OCI-LY7 (cell line): ENCODE results near the gene ZMAT5. TPM values are rescaled to one million over a fixed set of nuclear protein-coding genes. Genes with fewer than 3 reads are reported as not detected.

Experiments used
- BruUV-seq: library from RNA; stranded (reverse); fragments of 400-500 nt; replicated peaks from 2 replicates; lab custom pipeline; 2021; lab: Mats Ljungman, UMichigan
- CTCF ChIA-PET: fragments of 300-600 bp; sonication (Branson Sonifier 250); formaldehyde crosslinking; loops from one replicate; lab custom pipeline; 2022; ENCODE audit warnings: antibody characterized with exemption; ENCODE audit not compliant: unreplicated experiment; lab: Charles Lee
- POLR2A ChIA-PET: fragments of 300-600 bp; sonication (Branson Sonifier 250); formaldehyde crosslinking; loops from one replicate; lab custom pipeline; 2022; ENCODE audit warnings: antibody characterized with exemption; lab: Charles Lee
- DNase-seq: peaks from one replicate; pipeline ENCODE4 v3.0.0-alpha.2; 2015; ENCODE audit warnings: low spot score
- H2AFZ ChIP-seq: fragments of 200-600 bp; sonication (generic), shearing (Covaris generic); 2 replicates; pipeline ENCODE4 v1.6.1; 2014; ENCODE audit warnings: mild to moderate bottlenecking, antibody characterized with exemption, low read length, moderate library complexity
- H3K27ac ChIP-seq: fragments of 200-600 bp; sonication (generic); 2 replicates; pipeline ENCODE4 v1.5.1; 2014; ENCODE audit warnings: mixed run types, low read depth, mild to moderate bottlenecking, moderate library complexity, low read length, inconsistent platforms; ENCODE audit not compliant: poor library complexity, severe bottlenecking
- H3K36me3 ChIP-seq: fragments of 200-600 bp; sonication (generic); 2 replicates; pipeline ENCODE4 v1.6.1; 2014; ENCODE audit warnings: mild to moderate bottlenecking, antibody characterized with exemption, low read length, moderate library complexity, mixed read lengths; ENCODE audit not compliant: insufficient read depth
- H3K4me1 ChIP-seq: fragments of 200-600 bp; sonication (generic); 2 replicates; pipeline ENCODE4 v1.5.1; 2014; ENCODE audit warnings: mild to moderate bottlenecking, low read length; ENCODE audit not compliant: insufficient read depth, poor library complexity, severe bottlenecking
- H3K4me2 ChIP-seq: fragments of 200-600 bp; sonication (generic); 2 replicates; pipeline ENCODE4 v1.6.1; 2014; ENCODE audit warnings: mild to moderate bottlenecking, low read length
- H3K4me3 ChIP-seq: fragments of 200-600 bp; sonication (generic); 2 replicates; pipeline ENCODE4 v1.5.1; 2014; ENCODE audit warnings: mild to moderate bottlenecking, low read depth, low read length; ENCODE audit not compliant: poor library complexity, severe bottlenecking
- H3K79me2 ChIP-seq: fragments of 200-600 bp; sonication (generic); 2 replicates; pipeline ENCODE4 v1.6.1; 2016; ENCODE audit warnings: low read depth, mild to moderate bottlenecking, low read length, moderate library complexity, mixed read lengths; ENCODE audit not compliant: insufficient read depth
- H3K9me2 ChIP-seq: fragments of 200-600 bp; sonication (generic); 2 replicates; pipeline ENCODE4 v1.6.1; 2016; ENCODE audit warnings: mild to moderate bottlenecking, low read length, mixed read lengths; ENCODE audit not compliant: insufficient read depth
- H3K9me3 ChIP-seq: fragments of 200-600 bp; sonication (generic); 2 replicates; pipeline ENCODE4 v1.6.1; 2014; ENCODE audit warnings: mild to moderate bottlenecking, mixed run types, low read length, mixed read lengths
- H4K20me1 ChIP-seq: fragments of 200-600 bp; sonication (generic); 2 replicates; pipeline ENCODE4 v1.6.1; 2014; ENCODE audit warnings: mild to moderate bottlenecking, antibody characterized with exemption, low read length, moderate library complexity, mixed read lengths; ENCODE audit not compliant: insufficient read depth
- CTCF ChIP-seq: fragments of 200-600 bp; sonication (generic); conservative IDR thresholded peaks from 2 replicates; pipeline ENCODE4 v1.5.1; 2014; ENCODE audit warnings: mild to moderate bottlenecking, antibody characterized with exemption, low read length, moderate library complexity, mixed read lengths
- EZH2phosphoT487 ChIP-seq: fragments of 200-600 bp; sonication (generic); IDR thresholded peaks from 2 replicates; pipeline ENCODE4 v1.6.1; 2018; ENCODE audit warnings: low read depth, borderline replicate concordance, mild to moderate bottlenecking, mixed run types, antibody characterized with exemption, low read length, moderate library complexity, mixed read lengths
- intact Hi-C: fragments of 100-400 bp; cut with micrococcal nuclease; formaldehyde crosslinking; loops from one replicate; pipeline ENCODE4 v1.10.0; 2022; ENCODE audit not compliant: unreplicated experiment
- total RNA-seq, 2 experiments: library from RNA; depleted of rRNA in 1 of 2; stranded (reverse); fragments of >200 nt in 1 of 2; shearing (Covaris generic) in 1 of 2; gene quantifications; 2 replicates each; pipeline ENCODE4 v1.2.3, GENCODE V29; 2014 to 2022

Gene ZMAT5
- total RNA-seq, 2 experiments from 2014 or later, result 19.1 to 21.2 TPM

GRCh38 chr22:29737251-29738117 is 29.3 kb downstream of the ZMAT5 start:
- no peaks in the 10 kb centered on the region for H3K9me2 ChIP-seq
- no TSS peak for BruUV-seq
- no peak for DNase-seq
- H3K27ac ChIP-seq, result no peak overlapping the region
- TF ChIP-seq CTCF (no peak), EZH2phosphoT487 (no peak)
- intact Hi-C loops, result no loop called here
- no peaks in the 10 kb centered on the region for H3K4me1 ChIP-seq
- ChIA-PET POLR2A (no interaction called here), CTCF (no interaction called here)
- H3K79me2 ChIP-seq, result no peaks in the 10 kb centered on the region
- no peak overlapping the region for H3K4me2 ChIP-seq
- no peaks in the 10 kb centered on the region for H3K9me3 ChIP-seq
- H4K20me1 ChIP-seq, result no peaks in the 10 kb centered on the region
- no peak overlapping the region for H2AFZ ChIP-seq
- no peak overlapping the region for H3K4me3 ChIP-seq
- no peaks in the 10 kb centered on the region for H3K36me3 ChIP-seq

DNA sequence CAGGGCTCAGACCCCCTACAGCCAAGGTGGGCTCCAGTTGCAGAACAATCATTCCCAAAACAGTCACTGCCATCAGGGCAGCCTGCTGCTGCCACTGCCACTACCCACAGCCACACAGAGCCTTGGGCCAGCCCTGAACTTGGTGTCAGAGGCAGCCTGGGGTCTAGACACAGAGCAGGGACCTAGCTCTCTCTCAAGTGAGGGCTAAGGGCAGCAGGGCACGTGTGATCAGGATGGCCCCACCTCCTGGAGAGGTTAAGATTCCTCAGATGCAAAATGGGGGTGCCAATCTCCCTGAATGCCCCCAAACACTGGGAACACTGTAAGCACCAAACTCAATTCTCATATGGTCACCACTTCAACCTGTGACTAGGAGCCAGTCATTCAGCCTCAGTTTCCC is 31.4 kb downstream of the ZMAT5 start:
- BruUV-seq, result no TSS peak
- no peaks in the 10 kb centered on the region for H3K9me3 ChIP-seq
- H3K36me3 ChIP-seq, result no peaks in the 10 kb centered on the region
- H3K4me3 ChIP-seq, result no peak overlapping the region
- H3K4me2 ChIP-seq, result no peak overlapping the region
- H3K27ac ChIP-seq, result no peak overlapping the region
- CTCF ChIA-PET, result no interaction called here
- intact Hi-C loops, result no loop called here
- POLR2A ChIA-PET, result no interaction called here
- no peaks in the 10 kb centered on the region for H3K9me2 ChIP-seq
- no peaks in the 10 kb centered on the region for H3K4me1 ChIP-seq
- TF ChIP-seq CTCF, result no peak
- TF ChIP-seq EZH2phosphoT487, result no peak
- no peaks in the 10 kb centered on the region for H4K20me1 ChIP-seq
- no peak for DNase-seq
- no peaks in the 10 kb centered on the region for H3K79me2 ChIP-seq
- no peak overlapping the region for H2AFZ ChIP-seq

- no peak for TF ChIP-seq EZH2phosphoT487
- H2AFZ ChIP-seq, result no peak overlapping the region
Observed at GRCh38 chr22:29734838-29735237, 32.0 kb downstream of the ZMAT5 start.

More at GRCh38 chr22:29734838-29735237, 32.0 kb downstream of the ZMAT5 start:
- Histone ChIP-seq H3K4me1 (no peaks in the 10 kb centered on the region), H3K4me2 (no peak overlapping the region), H3K4me3 (no peak overlapping the region), H3K9me2 (no peaks in the 10 kb centered on the region), H4K20me1 (no peaks in the 10 kb centered on the region), H3K9me3 (no peaks in the 10 kb centered on the region), H3K27ac (no peak overlapping the region), H3K36me3 (no peaks in the 10 kb centered on the region), H3K79me2 (no peaks in the 10 kb centered on the region)
- no TSS peak for BruUV-seq
- ChIA-PET CTCF (no interaction called here), POLR2A (no interaction called here)
- intact Hi-C loops, result no loop called here
- DNase-seq, result no peak
